CD4-positive, CD25-positive, alpha-beta regulatory T cell (primary cell): ENCODE results near the gene SLX4. TPM values are rescaled to one million over a fixed set of nuclear protein-coding genes. Genes with fewer than 3 reads are reported as not detected.
A peak's percentile ranks its signal among the peaks of the same experiment; 100 is the strongest.

Experiments
- ATAC-seq, 2 donors: fragments of 150-1000 bp; cut with Tn5 transposase; one replicate each; pipeline ENCODE4 v1.10.0; 2021; ENCODE audit warnings: low read depth in 2 of 2, moderate number of reproducible peaks in 2 of 2, moderate library complexity in 1 of 2
- DNase-seq, 3 donors: peaks; one replicate each; pipeline versions ENCODE4 v3.0.0 to v3.0.0-alpha.2; 2012 to 2022; ENCODE audit warnings: mixed read lengths in 1 of 3
- H3K27ac ChIP-seq: one replicate; pipeline ENCODE4 v1.7.0; 2013; ENCODE audit warnings: mild to moderate bottlenecking, low read length; ENCODE audit not compliant: insufficient read depth, poor library complexity, severe bottlenecking
- H3K27me3 ChIP-seq: one replicate; pipeline ENCODE4 v1.7.0; 2013; ENCODE audit warnings: low read length; ENCODE audit not compliant: control insufficient read depth, insufficient read depth
- H3K36me3 ChIP-seq: one replicate; pipeline ENCODE4 v1.7.0; 2013; ENCODE audit warnings: mild to moderate bottlenecking, low read length, moderate library complexity; ENCODE audit not compliant: control insufficient read depth, insufficient read depth
- H3K4me1 ChIP-seq: 2 replicates; pipeline ENCODE4 v1.7.0; 2013; ENCODE audit warnings: mild to moderate bottlenecking, low read length; ENCODE audit not compliant: insufficient read depth, control insufficient read depth, poor library complexity, severe bottlenecking
- H3K4me3 ChIP-seq: one replicate; pipeline ENCODE4 v1.7.0; 2013; ENCODE audit warnings: low read depth, mild to moderate bottlenecking, low read length, moderate library complexity
- H3K9me3 ChIP-seq, 2 experiments: 1 replicate in 1 of 2; 2 replicates in 1 of 2; pipeline ENCODE4 v1.7.0; 2013; ENCODE audit warnings: low read length in 2 of 2, mild to moderate bottlenecking in 1 of 2, moderate library complexity in 1 of 2; ENCODE audit not compliant: control insufficient read depth in 2 of 2
- H3K27ac Mint-ChIP-seq, 3 donors: one replicate each; pipeline ENCODE4 v1.8.0; 2020 to 2022; ENCODE audit warnings: mild to moderate bottlenecking in 3 of 3, mixed read lengths in 3 of 3, moderate library complexity in 2 of 3
- H3K27me3 Mint-ChIP-seq: one replicate; pipeline ENCODE4 v1.8.0; 2022; ENCODE audit warnings: mild to moderate bottlenecking, mixed read lengths
- H3K36me3 Mint-ChIP-seq: one replicate; pipeline ENCODE4 v1.8.0; 2020; ENCODE audit warnings: mixed read lengths
- H3K4me1 Mint-ChIP-seq, 4 donors: one replicate each; pipeline ENCODE4 v1.8.0; 2020 to 2022; ENCODE audit warnings: mixed read lengths in 4 of 4, mild to moderate bottlenecking in 1 of 4
- H3K4me3 Mint-ChIP-seq, 4 donors: one replicate each; pipeline ENCODE4 v1.8.0; 2020 to 2022; ENCODE audit warnings: mild to moderate bottlenecking in 4 of 4, mixed read lengths in 4 of 4, moderate library complexity in 3 of 4
- H3K9me3 Mint-ChIP-seq, 7 donors: one replicate each; pipeline ENCODE4 v1.8.0; 2020 to 2022; ENCODE audit warnings: mixed read lengths in 7 of 7, mild to moderate bottlenecking in 3 of 7, moderate library complexity in 2 of 7
- polyA plus RNA-seq, 4 donors: library from polyadenylated mRNA; unstranded; fragments of 300-500 nt; fragmentation: Illumina TruSeq; gene quantifications; one replicate each; pipeline ENCODE4 v1.2.3, GENCODE V29; 2021
- total RNA-seq: library from RNA; stranded (reverse); gene quantifications from one replicate; pipeline ENCODE4 v1.2.3, GENCODE V29; 2022

SLX4 gene
- total and polyA plus RNA-seq, 5 donors from 2014 or later: 0.24 to 5.4 (median 0.46) TPM

- H3K36me3 ChIP-seq: no peaks in the 10 kb centered on the region
- no peak overlapping the region for H3K4me3 Mint-ChIP-seq
- no peaks in the 10 kb centered on the region for H3K9me3 ChIP-seq
- peaks cover 4 to 44% (median 22%) of the 10 kb centered on the region in 4 donors for H3K4me1 Mint-ChIP-seq
- H3K27ac Mint-ChIP-seq: peak overlapping the region in 1 of 3 donors; percentile 5
- ATAC-seq (no peak), DNase-seq (no peak)
- no peak overlapping the region for H3K27ac ChIP-seq
- H3K27me3 Mint-ChIP-seq: no peaks in the 10 kb centered on the region
- H3K9me3 Mint-ChIP-seq: no peaks in the 10 kb centered on the region
- H3K36me3 Mint-ChIP-seq: peaks cover 4% of the 10 kb centered on the region
- H3K4me1 ChIP-seq: peaks cover 32% of the 10 kb centered on the region
- H3K4me3 ChIP-seq: no peak overlapping the region
- no peaks in the 10 kb centered on the region for H3K27me3 ChIP-seq
Measured at GRCh38 chr16:3581392-3581791, 30.0 kb downstream of the SLX4 start.

- Histone ChIP-seq H3K27me3 (no peaks in the 10 kb centered on the region), H3K4me1 (peaks cover 36% of the 10 kb centered on the region), H3K36me3 (no peaks in the 10 kb centered on the region), H3K27ac (no peak overlapping the region), H3K9me3 (no peaks in the 10 kb centered on the region), H3K4me3 (no peak overlapping the region)
- ATAC-seq (no peak), DNase-seq (no peak)
- Mint-ChIP-seq H3K27ac (peak overlapping the region in 2 of 3 donors; percentile 48 to 85), H3K27me3 (no peaks in the 10 kb centered on the region), H3K9me3 (no peaks in the 10 kb centered on the region), H3K4me1 (peaks cover 4 to 39% (median 23%) of the 10 kb centered on the region in 4 donors), H3K36me3 (peaks cover 4% of the 10 kb centered on the region), H3K4me3 (peak overlapping the region in 3 of 4 donors; percentile 22 to 93 (median 88))
Measured at GRCh38 chr16:3580686-3581085, 30.7 kb downstream of the SLX4 start.

GRCh38 chr16:3580251-3580651 lies 31.2 kb downstream of the SLX4 start:
- Mint-ChIP-seq H3K9me3 (no peaks in the 10 kb centered on the region), H3K4me1 (peaks cover 4 to 39% (median 25%) of the 10 kb centered on the region in 4 donors), H3K36me3 (peaks cover 4% of the 10 kb centered on the region), H3K27ac (peak overlapping the region in 2 of 3 donors; percentile 85 to 92), H3K4me3 (peak overlapping the region; percentile 4 to 93 (median 55)), H3K27me3 (no peaks in the 10 kb centered on the region)
- ATAC-seq: no peak
- DNase-seq: no peak
- no peaks in the 10 kb centered on the region for H3K27me3 ChIP-seq
- H3K4me3 ChIP-seq: no peak overlapping the region
- no peaks in the 10 kb centered on the region for H3K36me3 ChIP-seq
- no peaks in the 10 kb centered on the region for H3K9me3 ChIP-seq
- no peak overlapping the region for H3K27ac ChIP-seq
- H3K4me1 ChIP-seq: peaks cover 40% of the 10 kb centered on the region

- peak overlapping the region; percentile 89 to 92 (median 91) for H3K27ac Mint-ChIP-seq
- peak overlapping the region; percentile 69 to 94 (median 84) for H3K4me3 Mint-ChIP-seq
- ATAC-seq: no peak
- Histone ChIP-seq H3K4me3 (no peak overlapping the region), H3K27ac (peak overlapping the region; percentile 72), H3K4me1 (peaks cover 45% of the 10 kb centered on the region), H3K36me3 (no peaks in the 10 kb centered on the region), H3K27me3 (no peaks in the 10 kb centered on the region), H3K9me3 (no peaks in the 10 kb centered on the region)
- no peak for DNase-seq
- peaks cover 4% of the 10 kb centered on the region for H3K36me3 Mint-ChIP-seq
- H3K4me1 Mint-ChIP-seq: peaks cover 4 to 44% (median 26%) of the 10 kb centered on the region in 4 donors
- H3K9me3 Mint-ChIP-seq: no peaks in the 10 kb centered on the region
- H3K27me3 Mint-ChIP-seq: no peaks in the 10 kb centered on the region
Measured at GRCh38 chr16:3579776-3580175, 31.6 kb downstream of the SLX4 start.

- peak overlapping the region; percentile 92 to 100 (median 95) for H3K27ac Mint-ChIP-seq
- H3K36me3 Mint-ChIP-seq: peaks cover 4% of the 10 kb centered on the region
- Histone ChIP-seq H3K27ac (peak overlapping the region; percentile 72), H3K27me3 (no peaks in the 10 kb centered on the region), H3K9me3 (no peaks in the 10 kb centered on the region), H3K36me3 (no peaks in the 10 kb centered on the region), H3K4me3 (peak overlapping the region; percentile 84), H3K4me1 (peaks cover 53% of the 10 kb centered on the region)
- no peaks in the 10 kb centered on the region for H3K9me3 Mint-ChIP-seq
- peak overlapping the region; percentile 93 to 100 (median 98) for H3K4me3 Mint-ChIP-seq
- H3K4me1 Mint-ChIP-seq: peaks cover 4 to 53% (median 26%) of the 10 kb centered on the region in 4 donors
- H3K27me3 Mint-ChIP-seq: no peaks in the 10 kb centered on the region
- peak; percentile 23 to 90 (median 58) for DNase-seq
- peak; percentile 58 to 64 for ATAC-seq
Measured at GRCh38 chr16:3578610-3579551, 32.5 kb downstream of the SLX4 start.

- H3K4me3 Mint-ChIP-seq: peak overlapping the region; percentile 93 to 100 (median 98)
- peaks cover 7% of the 10 kb centered on the region for H3K36me3 ChIP-seq
- DNase-seq (peak in 2 of 3 donors; percentile 43 to 82), ATAC-seq (peak; percentile 57 to 67)
- H3K27me3 ChIP-seq: no peaks in the 10 kb centered on the region
- peak overlapping the region; percentile 92 to 100 (median 95) for H3K27ac Mint-ChIP-seq
- H3K4me1 Mint-ChIP-seq: peaks cover 4 to 58% (median 31%) of the 10 kb centered on the region in 4 donors
- no peaks in the 10 kb centered on the region for H3K9me3 Mint-ChIP-seq
- peak overlapping the region; percentile 84 for H3K4me3 ChIP-seq
- no peaks in the 10 kb centered on the region for H3K9me3 ChIP-seq
- H3K27ac ChIP-seq: peak overlapping the region; percentile 72
- H3K4me1 ChIP-seq: peaks cover 61% of the 10 kb centered on the region
- peaks cover 4% of the 10 kb centered on the region for H3K36me3 Mint-ChIP-seq
- no peaks in the 10 kb centered on the region for H3K27me3 Mint-ChIP-seq
Measured at GRCh38 chr16:3578121-3578520, 33.3 kb downstream of the SLX4 start.

GRCh38 chr16:3577302-3577752 lies 34.1 kb downstream of the SLX4 start, which contains the start of gene NLRC3:
Gene NLRC3, minus strand, starts transcription at chr16:3577403. Its CDS starts 12,367 bp downstream, at chr16:3565036.
- Histone ChIP-seq H3K9me3 (no peaks in the 10 kb centered on the region), H3K4me3 (peak within 1 kb of the TSS; percentile 84), H3K27me3 (no peaks in the 10 kb centered on the region), H3K4me1 (peaks cover 67% of the 10 kb centered on the region), H3K36me3 (peaks cover 10% of the 10 kb centered on the region), H3K27ac (peak within 1 kb of the TSS; percentile 72)
- peaks cover 3% of the 10 kb centered on the region for H3K36me3 Mint-ChIP-seq
- no peaks in the 10 kb centered on the region for H3K27me3 Mint-ChIP-seq
- peaks cover 4 to 65% (median 33%) of the 10 kb centered on the region in 4 donors for H3K4me1 Mint-ChIP-seq
- H3K9me3 Mint-ChIP-seq: no peaks in the 10 kb centered on the region
- ATAC-seq (peak; percentile 52 to 58), DNase-seq (peak; percentile 18 to 78 (median 53))
- H3K27ac Mint-ChIP-seq: peak within 1 kb of the TSS; percentile 92 to 100 (median 96)
- peak within 1 kb of the TSS; percentile 93 to 100 (median 98) for H3K4me3 Mint-ChIP-seq
